Nephron (organoid): ENCODE measurements around the gene POU6F2.

ENCODE experiments used
- H3K27ac Mint-ChIP-seq, 3 experiments: 2 replicates each; pipeline ENCODE4 v1.8.0; 2020; ENCODE audit warnings: mixed read lengths in 3 of 3, mild to moderate bottlenecking in 2 of 3, moderate library complexity in 1 of 3
- H3K27me3 Mint-ChIP-seq: 2 replicates; pipeline ENCODE4 v1.8.0; 2021; ENCODE audit warnings: low read depth, mild to moderate bottlenecking, moderate library complexity, mixed read lengths
- H3K36me3 Mint-ChIP-seq: 2 replicates; pipeline ENCODE4 v1.8.0; 2020; ENCODE audit warnings: low read depth, mixed read lengths
- H3K4me1 Mint-ChIP-seq: 2 replicates; pipeline ENCODE4 v1.8.0; 2020; ENCODE audit warnings: mixed read lengths
- H3K4me3 Mint-ChIP-seq, 3 experiments: 2 replicates each; pipeline ENCODE4 v1.8.0; 2020; ENCODE audit warnings: mild to moderate bottlenecking in 3 of 3, mixed read lengths in 3 of 3, moderate library complexity in 2 of 3
- H3K9me3 Mint-ChIP-seq: 2 replicates; pipeline ENCODE4 v1.8.0; 2020; ENCODE audit warnings: mixed read lengths
- TF ChIP-seq, protein P1 (sequence below), 3 experiments: fragments of 200-600 bp; sonication (generic); IDR thresholded peaks; one replicate each; pipeline ENCODE4 v1.5.0; 2021; ENCODE audit warnings: antibody characterized with exemption in 3 of 3; ENCODE audit not compliant: unreplicated experiment in 3 of 3

Gene POU6F2

DNA sequence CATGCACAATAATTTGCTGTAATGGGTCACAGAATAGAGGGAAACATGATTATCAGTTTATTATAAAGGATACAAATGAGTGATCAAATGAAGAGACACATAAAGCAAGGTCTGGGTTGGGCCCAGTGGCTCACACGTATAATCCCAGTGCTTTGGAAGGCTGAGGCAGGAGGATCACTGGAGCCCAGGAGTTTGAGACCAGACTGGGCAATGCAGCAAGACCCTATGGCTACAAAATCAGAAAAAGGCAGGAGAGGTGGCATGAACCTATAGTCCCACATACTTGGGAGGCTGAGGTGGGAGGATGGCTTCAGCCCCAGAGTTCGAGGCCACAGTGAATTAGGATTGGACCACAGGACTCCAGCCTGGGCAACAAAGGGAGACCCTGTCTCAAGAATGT is 421.7 kb downstream of the POU6F2 start:
- no peaks in the 10 kb centered on the region for H3K9me3 Mint-ChIP-seq
- no peaks in the 10 kb centered on the region for H3K36me3 Mint-ChIP-seq
- TF ChIP-seq, protein P1, sequence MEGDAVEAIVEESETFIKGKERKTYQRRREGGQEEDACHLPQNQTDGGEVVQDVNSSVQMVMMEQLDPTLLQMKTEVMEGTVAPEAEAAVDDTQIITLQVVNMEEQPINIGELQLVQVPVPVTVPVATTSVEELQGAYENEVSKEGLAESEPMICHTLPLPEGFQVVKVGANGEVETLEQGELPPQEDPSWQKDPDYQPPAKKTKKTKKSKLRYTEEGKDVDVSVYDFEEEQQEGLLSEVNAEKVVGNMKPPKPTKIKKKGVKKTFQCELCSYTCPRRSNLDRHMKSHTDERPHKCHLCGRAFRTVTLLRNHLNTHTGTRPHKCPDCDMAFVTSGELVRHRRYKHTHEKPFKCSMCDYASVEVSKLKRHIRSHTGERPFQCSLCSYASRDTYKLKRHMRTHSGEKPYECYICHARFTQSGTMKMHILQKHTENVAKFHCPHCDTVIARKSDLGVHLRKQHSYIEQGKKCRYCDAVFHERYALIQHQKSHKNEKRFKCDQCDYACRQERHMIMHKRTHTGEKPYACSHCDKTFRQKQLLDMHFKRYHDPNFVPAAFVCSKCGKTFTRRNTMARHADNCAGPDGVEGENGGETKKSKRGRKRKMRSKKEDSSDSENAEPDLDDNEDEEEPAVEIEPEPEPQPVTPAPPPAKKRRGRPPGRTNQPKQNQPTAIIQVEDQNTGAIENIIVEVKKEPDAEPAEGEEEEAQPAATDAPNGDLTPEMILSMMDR (IDR thresholded peaks at IDR 0.05; ENCODE audit: unreplicated experiment in 3 of 3), result no peak
- H3K27ac Mint-ChIP-seq, result no peak overlapping the region
- H3K4me3 Mint-ChIP-seq, result no peak overlapping the region
- peaks cover 5% of the 10 kb centered on the region for H3K27me3 Mint-ChIP-seq
- H3K4me1 Mint-ChIP-seq, result peaks cover 10% of the 10 kb centered on the region

DNA sequence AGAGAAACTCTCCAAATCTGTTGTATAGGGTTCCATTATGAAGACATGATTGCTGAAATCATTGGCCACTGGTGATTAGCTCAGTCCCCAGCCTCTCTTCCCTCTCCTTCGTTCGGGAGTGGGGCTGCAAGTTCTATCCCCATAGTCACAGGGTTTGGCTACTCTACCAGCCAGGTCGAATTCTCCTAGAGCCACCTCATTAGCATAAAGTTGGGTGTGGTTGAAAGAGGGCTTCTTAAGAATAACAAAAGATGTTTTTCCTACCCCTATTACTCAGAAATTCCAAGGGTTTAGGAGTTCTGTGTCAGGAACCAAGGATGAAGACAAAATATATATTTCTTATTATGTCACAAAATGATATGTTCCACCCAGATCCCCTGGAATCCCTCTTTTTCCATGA is 422.3 kb downstream of the POU6F2 start:
- Mint-ChIP-seq H3K27ac (no peak overlapping the region), H3K4me3 (no peak overlapping the region), H3K4me1 (peaks cover 5% of the 10 kb centered on the region), H3K9me3 (no peaks in the 10 kb centered on the region), H3K36me3 (no peaks in the 10 kb centered on the region), H3K27me3 (peaks cover 5% of the 10 kb centered on the region)
- TF ChIP-seq, protein P1 (IDR thresholded peaks at IDR 0.05; ENCODE audit: unreplicated experiment in 3 of 3), result no peak

DNA sequence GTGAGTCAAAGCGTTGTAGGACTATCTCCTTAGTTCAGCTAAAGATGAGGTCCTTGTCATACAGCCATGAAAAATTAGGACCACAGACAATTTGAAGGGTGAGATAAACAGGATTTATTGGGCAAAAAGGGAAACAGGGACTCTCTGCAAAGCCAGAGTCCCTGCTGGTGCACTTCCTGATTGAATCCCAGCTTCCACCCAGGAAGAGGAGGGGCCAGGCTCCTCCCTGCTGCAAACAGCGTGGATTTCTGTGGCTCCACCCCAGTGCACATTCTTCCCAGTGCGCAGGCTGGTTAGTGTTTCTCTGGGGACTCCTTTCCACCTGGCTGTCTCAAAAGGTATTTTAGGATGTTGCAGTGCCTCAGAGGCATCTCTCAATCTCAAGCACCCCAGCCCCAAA is 423.1 kb downstream of the POU6F2 start:
- peaks cover 5% of the 10 kb centered on the region for H3K27me3 Mint-ChIP-seq
- peaks cover 9% of the 10 kb centered on the region for H3K4me1 Mint-ChIP-seq
- no peak overlapping the region for H3K4me3 Mint-ChIP-seq
- no peaks in the 10 kb centered on the region for H3K36me3 Mint-ChIP-seq
- H3K9me3 Mint-ChIP-seq, result no peaks in the 10 kb centered on the region
- no peak overlapping the region for H3K27ac Mint-ChIP-seq
- TF ChIP-seq, protein P1 (IDR thresholded peaks at IDR 0.05; ENCODE audit: unreplicated experiment in 3 of 3), result no peak

DNA sequence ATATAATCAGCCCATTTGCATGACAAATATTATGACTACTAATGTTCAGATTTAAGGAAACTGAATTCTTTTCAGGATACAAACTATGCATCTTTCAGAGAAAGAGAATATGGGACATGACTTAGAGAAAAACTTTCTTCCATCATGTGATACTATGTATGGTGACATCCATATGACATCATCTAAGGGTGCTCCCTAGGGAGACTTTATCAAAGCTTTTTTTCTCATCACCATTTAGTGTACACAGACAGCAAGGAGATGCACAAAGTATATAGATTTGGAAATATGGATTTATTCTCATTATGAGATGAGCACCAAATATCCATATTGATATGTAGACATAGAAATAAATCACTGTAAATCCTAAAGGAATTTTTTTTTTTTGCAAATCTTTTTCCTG is 424.3 kb downstream of the POU6F2 start:
- H3K4me3 Mint-ChIP-seq, result no peak overlapping the region
- TF ChIP-seq, protein P1 (IDR thresholded peaks at IDR 0.05; ENCODE audit: unreplicated experiment in 3 of 3), result no peak
- no peaks in the 10 kb centered on the region for H3K9me3 Mint-ChIP-seq
- peaks cover 21% of the 10 kb centered on the region for H3K4me1 Mint-ChIP-seq
- H3K27me3 Mint-ChIP-seq, result peaks cover 10% of the 10 kb centered on the region
- H3K36me3 Mint-ChIP-seq, result no peaks in the 10 kb centered on the region
- H3K27ac Mint-ChIP-seq, result no peak overlapping the region

DNA sequence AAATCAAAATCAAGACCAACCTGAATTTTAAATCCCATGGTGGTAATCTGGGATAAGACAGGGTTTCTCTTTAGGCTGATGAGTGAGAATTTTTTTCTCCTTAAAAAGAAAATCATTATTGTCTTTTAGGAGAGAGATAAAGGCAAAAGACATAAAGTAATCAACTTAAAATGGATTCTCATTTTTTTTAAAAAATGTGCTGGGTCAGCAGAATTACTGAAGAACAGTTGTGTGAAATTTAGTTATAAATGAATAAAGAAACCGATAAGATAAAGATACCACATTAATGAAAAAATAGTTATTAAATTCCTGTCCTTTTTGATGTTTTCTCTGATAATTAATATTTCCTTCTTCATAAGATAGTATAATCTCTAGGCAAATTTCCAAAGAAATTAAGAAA is 427.2 kb downstream of the POU6F2 start:
- H3K4me1 Mint-ChIP-seq, result peaks cover 39% of the 10 kb centered on the region
- TF ChIP-seq, protein P1 (IDR thresholded peaks at IDR 0.05; ENCODE audit: unreplicated experiment in 3 of 3), result no peak
- no peaks in the 10 kb centered on the region for H3K9me3 Mint-ChIP-seq
- H3K27ac Mint-ChIP-seq, result no peak overlapping the region
- peaks cover 5% of the 10 kb centered on the region for H3K27me3 Mint-ChIP-seq
- no peaks in the 10 kb centered on the region for H3K36me3 Mint-ChIP-seq
- no peak overlapping the region for H3K4me3 Mint-ChIP-seq

DNA sequence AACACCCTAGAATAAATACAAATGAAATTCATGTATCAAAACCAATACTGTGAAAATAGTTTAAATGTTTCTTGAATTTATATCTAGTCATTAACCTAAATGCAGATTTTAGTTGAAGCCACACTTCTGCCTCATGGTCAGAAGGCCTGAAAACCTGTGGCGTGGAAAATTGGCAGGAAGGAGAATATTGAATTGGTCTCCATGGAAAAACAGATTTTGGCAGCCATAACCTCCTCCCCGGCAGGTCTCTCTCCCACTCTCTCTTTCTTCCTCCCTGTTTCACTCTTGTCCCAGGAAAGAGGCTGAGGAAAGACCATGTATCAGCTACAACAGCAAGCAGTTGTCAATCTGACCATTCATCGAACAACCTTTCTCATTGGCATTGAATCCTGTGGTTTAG is 427.9 kb downstream of the POU6F2 start:
- TF ChIP-seq, protein P1 (IDR thresholded peaks at IDR 0.05; ENCODE audit: unreplicated experiment in 3 of 3), result no peak
- no peaks in the 10 kb centered on the region for H3K36me3 Mint-ChIP-seq
- no peak overlapping the region for H3K4me3 Mint-ChIP-seq
- peaks cover 39% of the 10 kb centered on the region for H3K4me1 Mint-ChIP-seq
- H3K27me3 Mint-ChIP-seq, result peaks cover 5% of the 10 kb centered on the region
- H3K9me3 Mint-ChIP-seq, result no peaks in the 10 kb centered on the region
- H3K27ac Mint-ChIP-seq, result peak overlapping the region; percentile 84 to 95 (median 86)
